WTC11 (cell line): ENCODE measurements around the gene PLEKHH2. TPM values are rescaled to one million over a fixed set of nuclear protein-coding genes. Genes with fewer than 3 reads are reported as not detected.

Source experiments
- ATAC-seq: fragments of 200-7000 bp; cut with Tn5 transposase; 2 replicates; pipeline ENCODE4 v1.10.0; 2021; ENCODE audit warnings: mild to moderate bottlenecking, moderate library complexity
- CTCF ChIA-PET: fragments of 300-600 bp; sonication (Branson Sonifier 250); formaldehyde crosslinking; loops from one replicate; lab custom pipeline; 2021; ENCODE audit warnings: antibody characterized with exemption; lab: Charles Lee
- POLR2A ChIA-PET: fragments of 350-600 bp; sonication (Branson Sonifier 250); formaldehyde crosslinking; loops from one replicate; lab custom pipeline; 2021; ENCODE audit warnings: antibody characterized with exemption; lab: Charles Lee
- DNase-seq: peaks from one replicate; pipeline ENCODE4 v3.0.0; 2021; ENCODE audit warnings: low spot score
- H3K27ac Mint-ChIP-seq: 2 replicates; pipeline ENCODE4 v1.8.0; 2021; ENCODE audit warnings: mixed read lengths
- H3K27me3 Mint-ChIP-seq: 2 replicates; pipeline ENCODE4 v1.8.0; 2021; ENCODE audit warnings: low read depth, mild to moderate bottlenecking, moderate library complexity, mixed read lengths
- H3K36me3 Mint-ChIP-seq: 2 replicates; pipeline ENCODE4 v1.8.0; 2021; ENCODE audit warnings: mixed read lengths
- H3K4me1 Mint-ChIP-seq: 2 replicates; pipeline ENCODE4 v1.8.0; 2022; ENCODE audit warnings: mixed read lengths
- H3K4me3 Mint-ChIP-seq: 2 replicates; pipeline ENCODE4 v1.8.0; 2021; ENCODE audit warnings: mild to moderate bottlenecking, moderate library complexity, mixed read lengths
- H3K9me3 Mint-ChIP-seq: 2 replicates; pipeline ENCODE4 v1.8.0; 2021; ENCODE audit warnings: mixed read lengths
- ARID4B ChIP-seq: sonication (generic); formaldehyde crosslinking; IDR thresholded peaks from 2 replicates; pipeline ENCODE4 v1.8.0; 2023; ENCODE audit warnings: missing genetic modification reagents, mild to moderate bottlenecking, borderline replicate concordance
- ATF2 ChIP-seq: sonication (generic); formaldehyde crosslinking; IDR thresholded peaks from 2 replicates; pipeline ENCODE4 v1.8.1; 2022; ENCODE audit warnings: low read depth, missing genetic modification reagents, borderline replicate concordance
- CDX4 ChIP-seq: fragments of 250-450 bp; sonication (Bioruptor Pico); IDR thresholded peaks from 2 replicates; pipeline ENCODE4 v1.9.0; 2021; ENCODE audit warnings: moderate library complexity, mild to moderate bottlenecking, inconsistent platforms, borderline replicate concordance
- CTCF ChIP-seq: fragments of 200-600 bp; IDR thresholded peaks from 2 replicates; pipeline ENCODE4 v1.8.0; 2022; ENCODE audit warnings: antibody characterized with exemption
- FOXJ3 ChIP-seq: sonication (generic); formaldehyde crosslinking; IDR thresholded peaks from 2 replicates; pipeline ENCODE4 v1.9.0; 2021; ENCODE audit warnings: missing genetic modification reagents, mild to moderate bottlenecking, borderline replicate concordance
- HMGXB4 ChIP-seq: sonication (generic); formaldehyde crosslinking; IDR thresholded peaks from 2 replicates; pipeline ENCODE4 v1.8.1; 2023; ENCODE audit warnings: mild to moderate bottlenecking, moderate library complexity, missing genetic modification reagents
- IRF1 ChIP-seq: sonication (generic); formaldehyde crosslinking; IDR thresholded peaks from 2 replicates; pipeline ENCODE4 v1.8.0; 2023; ENCODE audit warnings: missing genetic modification reagents
- KAT7 ChIP-seq: sonication (generic); formaldehyde crosslinking; IDR thresholded peaks from 2 replicates; pipeline ENCODE4 v1.8.1; 2023; ENCODE audit warnings: missing genetic modification reagents, mild to moderate bottlenecking, borderline replicate concordance
- MXD4 ChIP-seq: fragments of 250-450 bp; sonication (Bioruptor Pico); IDR thresholded peaks from 2 replicates; pipeline ENCODE4 v1.8.0; 2021; ENCODE audit warnings: mild to moderate bottlenecking, moderate library complexity, borderline replicate concordance
- NR3C1 ChIP-seq: sonication (generic); formaldehyde crosslinking; conservative IDR thresholded peaks from 2 replicates; pipeline ENCODE4 v1.8.1; 2023; ENCODE audit warnings: low read depth, mild to moderate bottlenecking, missing genetic modification reagents
- SMAD3 ChIP-seq: sonication (generic); formaldehyde crosslinking; IDR thresholded peaks from 2 replicates; pipeline ENCODE4 v1.8.0; 2022; ENCODE audit warnings: missing genetic modification reagents, mild to moderate bottlenecking, borderline replicate concordance
- SP1 ChIP-seq: sonication (generic); formaldehyde crosslinking; conservative IDR thresholded peaks from 2 replicates; pipeline ENCODE4 v1.8.1; 2022; ENCODE audit warnings: missing genetic modification reagents
- TCF7 ChIP-seq: sonication (generic); formaldehyde crosslinking; IDR thresholded peaks from 2 replicates; pipeline ENCODE4 v1.8.0; 2022; ENCODE audit warnings: mild to moderate bottlenecking, low read depth, missing genetic modification reagents, moderate library complexity
- TEAD1 ChIP-seq: sonication (generic); formaldehyde crosslinking; IDR thresholded peaks from 2 replicates; pipeline ENCODE4 v1.8.0; 2022; ENCODE audit warnings: mild to moderate bottlenecking, missing genetic modification reagents
- TEAD4 ChIP-seq: sonication (generic); formaldehyde crosslinking; IDR thresholded peaks from 2 replicates; pipeline ENCODE4 v1.8.0; 2022; ENCODE audit warnings: mild to moderate bottlenecking, missing genetic modification reagents
- USF2 ChIP-seq: sonication (generic); formaldehyde crosslinking; IDR thresholded peaks from 2 replicates; pipeline ENCODE4 v1.8.1; 2023; ENCODE audit warnings: mild to moderate bottlenecking, missing genetic modification reagents, moderate library complexity
- ZMAT4 ChIP-seq: fragments of 250-450 bp; sonication (Bioruptor Pico); IDR thresholded peaks from 2 replicates; pipeline ENCODE4 v1.9.0; 2021; ENCODE audit warnings: mild to moderate bottlenecking
- ZNF121 ChIP-seq: sonication (generic); formaldehyde crosslinking; IDR thresholded peaks from 2 replicates; pipeline ENCODE4 v1.8.0; 2023; ENCODE audit warnings: missing genetic modification reagents
- ZNF138 ChIP-seq: sonication (generic); formaldehyde crosslinking; conservative IDR thresholded peaks from 2 replicates; pipeline ENCODE4 v1.8.1; 2022; ENCODE audit warnings: mild to moderate bottlenecking, moderate library complexity, missing genetic modification reagents
- ZNF219 ChIP-seq: sonication (generic); formaldehyde crosslinking; IDR thresholded peaks from 2 replicates; pipeline ENCODE4 v1.8.0; 2023; ENCODE audit warnings: missing genetic modification reagents, mild to moderate bottlenecking, borderline replicate concordance
- ZNF512 ChIP-seq: sonication (generic); formaldehyde crosslinking; IDR thresholded peaks from 2 replicates; pipeline ENCODE4 v1.8.1; 2022; ENCODE audit warnings: missing genetic modification reagents, borderline replicate concordance
- total RNA-seq: library from RNA; stranded (reverse); gene quantifications from 3 replicates; pipeline ENCODE4 v1.2.3, GENCODE V29; 2021

The PLEKHH2 gene
- total RNA-seq, 1 experiment from 2014 or later = 5.8 TPM

GRCh38 chr2:43806719-43807031 is 169.6 kb downstream of the PLEKHH2 start (continued):
- TF ChIP-seq ARID4B = no peak
- TF ChIP-seq, all 79 proteins: peak for 0

- no peak for DNase-seq
- no peaks in the 10 kb centered on the region for H3K36me3 Mint-ChIP-seq
- no peaks in the 10 kb centered on the region for H3K9me3 Mint-ChIP-seq
- H3K27ac Mint-ChIP-seq = no peak overlapping the region
- CTCF ChIA-PET = no interaction called here
- TF ChIP-seq SMAD3 (CRISPR knock-in tag) (no peak), ZNF121 (CRISPR knock-in tag) (no peak), ZNF138 (no peak), USF2 (no peak), TEAD4 (CRISPR knock-in tag) (no peak), ZNF512 (CRISPR knock-in tag) (no peak), TCF7 (CRISPR knock-in tag) (no peak), KAT7 (CRISPR knock-in tag) (no peak), HMGXB4 (CRISPR knock-in tag) (no peak), ATF2 (CRISPR knock-in tag) (no peak), IRF1 (CRISPR knock-in tag) (no peak), SP1 (CRISPR knock-in tag) (no peak), CDX4 (CRISPR knock-in tag) (no peak), ZMAT4 (CRISPR knock-in tag) (no peak), MXD4 (CRISPR knock-in tag) (no peak), NR3C1 (CRISPR knock-in tag) (no peak), TEAD1 (CRISPR knock-in tag) (no peak), FOXJ3 (CRISPR knock-in tag) (no peak), ZNF219 (no peak), CTCF (no peak)
- H3K27me3 Mint-ChIP-seq = no peaks in the 10 kb centered on the region
- POLR2A ChIA-PET = no interaction called here
- H3K4me1 Mint-ChIP-seq = no peaks in the 10 kb centered on the region
- ATAC-seq = no peak
- no peak overlapping the region for H3K4me3 Mint-ChIP-seq
Observed at GRCh38 chr2:43810452-43810851, 173.4 kb downstream of the PLEKHH2 start.
